Stimulated activated CD8-positive, alpha-beta memory T cell treated with anti-CD3 and anti-CD28 coated beads, Interleukin-15, amount 100 ng/mL, for 48 hours (primary cell): ENCODE results near the gene CITED4.

ENCODE experiments used
- DNase-seq, 2 donors: peaks; one replicate each; pipeline ENCODE4 v3.0.0-alpha.2; 2020; ENCODE audit warnings: low read depth in 2 of 2

Gene CITED4

DNA sequence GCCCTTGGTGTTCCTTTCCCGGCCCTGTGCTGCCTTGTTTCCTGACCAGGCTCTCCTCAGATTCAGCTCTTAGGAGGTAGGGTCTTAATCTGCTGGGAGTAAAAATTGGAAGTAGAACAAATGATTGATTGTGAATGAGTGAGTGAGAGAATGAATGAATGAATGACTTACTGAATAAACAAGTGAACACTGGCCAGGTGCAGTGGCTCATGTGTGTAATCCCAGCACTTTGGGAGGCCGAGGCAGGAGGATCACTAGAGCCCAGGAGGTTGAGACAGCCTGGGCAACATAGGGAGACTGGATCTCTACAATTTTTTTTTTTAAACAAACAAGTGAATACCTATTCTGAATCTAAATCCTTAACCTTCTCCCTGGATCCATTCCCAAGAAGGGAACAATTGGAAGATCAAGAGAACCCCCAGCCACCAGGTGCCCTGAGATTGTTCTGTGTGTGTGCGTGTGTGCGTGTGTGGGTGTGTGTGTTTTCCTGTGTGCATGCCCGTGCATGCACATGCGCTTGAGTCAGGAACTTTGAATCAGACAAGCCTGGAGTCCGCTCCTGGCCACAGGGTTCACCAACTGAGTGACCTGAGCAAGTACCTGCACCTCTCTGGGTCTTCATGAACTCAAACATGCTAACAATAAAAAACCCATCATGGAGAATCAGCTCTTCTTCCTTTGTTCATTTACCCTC is 24.3 kb upstream of the CITED4 start:
- DNase-seq = no peak

DNA sequence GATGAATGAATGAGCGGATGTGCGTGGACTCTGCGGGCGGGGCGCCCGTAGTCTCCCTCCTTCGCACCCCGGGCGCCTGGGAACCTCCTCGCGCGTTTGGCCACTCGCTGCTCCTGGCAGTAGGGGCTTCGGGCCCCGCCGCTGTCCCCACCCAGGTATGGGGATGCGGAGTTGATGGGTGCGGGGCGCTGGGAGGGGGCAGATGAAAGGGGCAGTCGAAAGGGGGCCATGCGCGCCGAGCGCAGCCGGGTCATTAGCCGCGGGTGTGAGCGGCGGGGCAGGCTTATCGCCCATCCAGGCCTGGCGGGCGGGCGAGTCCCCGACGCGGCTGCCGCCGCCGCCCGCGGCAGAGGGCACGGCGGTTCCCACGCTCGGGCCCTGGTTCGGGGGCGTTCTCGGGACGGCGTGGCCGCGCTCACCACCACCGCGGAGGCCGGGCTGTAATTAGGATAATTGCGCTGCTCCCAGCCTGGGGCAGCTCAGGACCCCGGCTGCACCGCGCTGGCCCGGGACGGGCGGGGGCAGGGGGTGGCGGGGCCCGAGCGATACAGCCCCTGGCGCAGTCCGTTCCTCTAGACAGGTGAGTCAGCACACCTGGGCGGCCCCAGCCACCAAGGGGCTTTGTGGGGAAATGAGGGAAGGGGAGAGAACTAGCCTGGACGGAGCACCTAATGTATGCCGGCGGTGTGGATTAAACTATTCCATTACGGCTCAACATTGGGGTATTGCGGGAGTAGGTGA is 22.1 kb upstream of the CITED4 start:
- no peak for DNase-seq

DNA sequence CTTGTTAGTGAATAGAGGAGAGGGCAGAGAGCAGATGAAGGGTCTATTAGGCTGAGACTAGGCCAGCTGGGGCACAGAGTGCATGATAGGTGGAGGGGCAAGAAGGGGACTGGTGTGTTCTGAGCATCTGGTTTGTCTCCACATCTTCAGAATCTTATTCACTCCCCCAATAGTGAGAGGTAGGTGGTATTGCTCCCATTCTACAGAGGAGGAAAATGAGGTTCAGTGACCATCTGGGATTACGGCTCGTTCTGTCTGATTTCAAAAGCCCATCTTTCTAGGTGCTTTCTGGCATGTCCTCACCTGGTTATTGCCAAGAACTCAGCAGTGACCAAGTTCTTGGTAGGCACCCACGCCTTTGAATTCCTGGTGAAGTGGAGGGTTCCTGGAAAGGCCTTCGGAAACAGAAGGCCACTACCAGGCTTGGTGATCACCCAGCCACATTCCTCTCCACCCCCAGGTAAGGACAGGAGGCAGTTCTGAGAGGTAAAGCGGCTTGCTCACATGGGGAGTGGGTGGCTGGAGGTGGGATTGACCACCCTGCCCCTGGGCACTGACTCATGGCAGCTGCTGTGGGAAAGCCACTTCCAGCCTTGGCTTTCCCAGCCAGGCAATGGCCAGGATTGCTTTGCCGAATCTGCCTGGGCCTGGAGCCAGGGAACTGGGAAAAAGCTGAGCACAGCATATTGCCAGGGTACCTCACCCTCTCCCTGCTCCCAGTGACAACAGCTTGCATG is 18.8 kb upstream of the CITED4 start:
- no peak for DNase-seq

DNA sequence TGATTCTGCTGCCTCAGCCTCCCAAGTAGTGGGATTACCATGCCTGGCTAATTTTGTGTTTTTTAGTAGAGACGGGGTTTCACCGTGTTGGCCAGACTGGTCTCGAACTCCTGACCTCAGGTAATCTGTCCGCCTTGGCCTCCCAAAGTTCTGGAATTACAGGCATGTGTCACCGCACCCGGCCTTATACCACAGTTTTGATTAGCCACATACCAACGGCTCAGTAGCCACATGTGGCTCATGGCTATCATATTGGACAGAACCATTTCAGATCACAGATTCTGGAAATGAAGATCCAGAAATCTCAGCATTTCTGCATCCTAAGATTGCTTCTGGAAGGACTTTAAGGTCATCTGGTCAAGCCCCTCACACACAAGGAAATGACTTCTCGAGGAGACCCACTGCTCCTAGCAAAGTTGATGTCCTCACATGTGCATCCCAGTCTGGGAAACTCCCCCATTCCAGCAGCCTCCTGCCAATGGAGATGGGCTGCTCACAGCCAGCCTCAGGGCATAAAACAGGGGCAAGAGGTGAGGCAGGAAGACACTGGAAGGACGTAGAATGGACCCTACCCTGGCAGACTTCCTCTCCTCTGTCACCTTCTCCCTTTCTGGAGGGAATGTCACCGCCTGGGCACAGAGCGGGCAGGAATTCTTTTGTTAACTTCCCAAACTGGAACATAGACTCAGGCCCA is 17.5 kb upstream of the CITED4 start:
- DNase-seq = no peak

DNA sequence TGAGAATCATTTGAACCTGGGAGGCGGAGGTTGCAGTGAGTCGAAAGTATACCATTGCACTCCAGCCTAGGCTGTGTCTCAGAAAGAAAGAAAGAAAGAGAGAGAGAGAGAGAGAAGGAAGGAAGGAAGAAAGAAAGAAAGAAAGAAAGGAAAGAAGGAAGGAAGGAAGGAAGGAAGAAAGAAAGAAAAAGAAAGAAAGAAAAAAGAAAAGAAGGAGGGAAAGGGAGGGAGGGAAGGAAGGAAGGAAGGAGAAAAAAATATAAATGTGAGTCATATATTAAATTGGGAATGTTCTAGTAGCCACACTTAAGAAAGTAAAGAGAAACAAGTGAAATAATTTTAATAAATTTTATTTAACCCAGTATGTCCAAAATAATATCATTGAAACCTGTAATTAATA is 16.7 kb upstream of the CITED4 start:
- no peak for DNase-seq

DNA sequence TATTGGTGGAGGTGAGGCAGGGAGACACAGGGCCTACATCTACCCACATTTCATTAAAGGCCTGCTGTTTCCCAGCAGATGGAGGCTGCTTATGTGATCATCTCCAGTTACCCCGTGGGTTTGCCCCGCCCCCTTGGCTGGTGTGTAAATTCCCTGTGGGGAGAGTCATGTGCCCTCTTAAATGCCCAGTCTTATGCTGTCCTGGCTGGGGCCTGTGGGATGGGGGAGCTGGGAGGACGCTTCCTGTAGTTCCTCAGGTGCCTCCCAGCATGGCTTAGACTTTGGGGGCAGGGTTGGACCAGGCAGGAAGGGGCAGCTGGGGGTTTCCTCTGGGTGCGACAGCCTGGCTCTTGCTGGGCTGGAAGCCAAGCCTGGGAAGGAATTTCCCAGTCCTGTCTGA is 15.5 kb upstream of the CITED4 start:
- DNase-seq = no peak

DNA sequence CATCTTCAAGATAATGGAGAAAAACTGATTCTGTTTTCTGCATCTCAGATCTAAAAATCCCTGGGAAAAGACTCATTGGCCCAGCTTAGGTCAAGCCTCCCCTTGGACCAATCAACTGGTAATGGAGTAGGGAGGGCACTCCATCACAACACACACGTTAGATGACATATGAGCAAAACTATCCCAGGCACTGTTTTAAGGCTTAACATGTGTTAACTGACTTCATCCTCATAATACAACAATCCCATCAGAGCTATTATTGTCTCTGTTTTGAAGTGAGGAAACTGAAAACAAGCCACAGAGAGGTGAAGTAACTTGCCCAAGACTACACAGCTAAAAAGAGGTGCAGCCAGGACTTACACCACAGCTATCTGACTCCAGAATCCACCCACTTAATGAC is 14.7 kb upstream of the CITED4 start:
- DNase-seq = no peak

DNA sequence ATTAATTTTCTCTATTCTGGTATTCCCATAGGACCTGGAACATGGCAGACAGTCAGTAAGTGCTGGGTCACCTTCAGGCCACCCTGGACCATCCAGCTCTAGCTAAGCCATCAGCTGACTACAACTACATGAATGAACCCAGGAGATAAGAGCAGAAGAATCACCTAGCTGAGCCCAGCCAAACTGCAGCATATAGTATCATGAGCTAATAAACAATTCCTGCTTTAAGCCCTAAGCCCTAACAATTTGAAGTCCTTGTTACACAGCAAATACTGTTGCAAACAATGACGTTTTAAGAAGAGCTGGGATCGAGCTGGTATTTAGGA is 14.2 kb upstream of the CITED4 start:
- no peak for DNase-seq

DNA sequence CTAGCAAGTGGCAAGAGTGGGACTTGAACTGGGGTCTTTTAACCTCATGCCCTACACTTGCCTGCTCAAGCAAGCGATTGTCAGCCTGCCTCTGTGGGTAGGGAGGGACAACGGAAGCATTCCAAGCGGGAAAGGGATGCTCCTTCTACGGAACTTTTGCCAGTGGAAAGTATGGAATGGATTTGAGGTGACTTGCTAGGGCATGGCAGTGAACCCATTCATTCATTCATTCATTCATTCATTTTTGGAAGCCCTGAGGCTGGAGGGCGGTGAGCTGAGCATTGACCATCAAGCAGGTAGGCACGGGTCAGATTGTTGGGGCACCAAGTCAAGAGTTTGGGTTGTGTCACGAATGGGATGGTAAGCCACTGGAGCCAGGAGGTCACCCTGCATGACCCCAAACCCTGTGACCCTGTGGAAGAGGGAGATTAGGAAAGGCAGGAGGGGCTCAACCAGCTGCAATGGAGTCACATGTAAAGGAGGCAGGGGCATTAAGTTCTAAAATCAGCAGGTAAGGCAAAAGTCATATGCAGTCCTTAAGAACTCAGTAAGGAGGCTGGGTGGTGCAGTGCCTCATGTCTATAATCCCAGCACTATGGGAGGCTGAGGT is 11.8 kb upstream of the CITED4 start:
- DNase-seq = no peak

DNA sequence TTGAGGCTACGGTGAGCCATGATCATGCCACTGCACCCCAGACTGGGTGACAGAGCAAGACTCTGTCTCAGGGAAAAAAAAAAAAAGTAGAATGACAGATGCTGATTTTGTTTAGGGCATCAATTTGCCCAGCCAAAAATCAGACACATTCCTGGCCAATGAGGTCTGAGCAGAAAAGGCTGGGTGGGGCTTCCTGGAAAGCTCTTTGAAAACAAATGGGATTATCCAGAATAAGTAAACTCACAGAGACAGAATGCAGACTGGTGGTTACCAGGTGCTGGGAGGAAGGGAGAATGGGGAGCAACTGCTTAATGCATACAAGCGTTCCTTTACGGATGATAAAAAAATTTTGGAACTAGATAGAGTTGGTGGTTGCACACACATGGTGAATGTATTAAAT is 10.1 kb upstream of the CITED4 start:
- DNase-seq = no peak

DNA sequence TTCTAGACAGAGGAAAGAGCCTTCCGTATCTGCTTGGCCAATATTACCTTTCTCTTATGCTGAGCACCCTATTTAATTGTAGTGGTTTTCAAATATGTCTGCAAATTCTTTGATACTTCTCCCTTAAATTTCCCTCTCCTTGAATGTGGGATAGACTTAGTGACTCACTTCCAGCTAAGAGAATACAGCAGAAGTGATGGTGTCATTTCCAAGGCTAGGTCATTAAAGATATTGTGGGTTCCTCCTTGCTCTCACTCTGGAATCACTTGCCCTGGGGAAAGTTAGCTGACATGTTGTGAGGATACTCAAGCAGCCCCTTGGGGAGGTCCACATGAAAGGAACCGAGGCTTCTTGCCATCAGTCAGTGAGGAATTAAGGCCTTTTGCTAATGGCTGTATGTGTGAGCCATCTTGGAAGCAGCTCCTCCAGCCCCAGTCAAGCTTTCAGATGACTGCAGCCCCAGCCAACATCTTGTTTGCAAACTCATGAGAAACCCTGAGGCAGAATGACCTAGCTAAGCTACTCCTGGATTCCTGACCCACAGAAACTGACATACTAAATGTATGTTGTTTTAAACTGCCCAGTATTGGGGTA is 8.1 kb upstream of the CITED4 start:
- no peak for DNase-seq

DNA sequence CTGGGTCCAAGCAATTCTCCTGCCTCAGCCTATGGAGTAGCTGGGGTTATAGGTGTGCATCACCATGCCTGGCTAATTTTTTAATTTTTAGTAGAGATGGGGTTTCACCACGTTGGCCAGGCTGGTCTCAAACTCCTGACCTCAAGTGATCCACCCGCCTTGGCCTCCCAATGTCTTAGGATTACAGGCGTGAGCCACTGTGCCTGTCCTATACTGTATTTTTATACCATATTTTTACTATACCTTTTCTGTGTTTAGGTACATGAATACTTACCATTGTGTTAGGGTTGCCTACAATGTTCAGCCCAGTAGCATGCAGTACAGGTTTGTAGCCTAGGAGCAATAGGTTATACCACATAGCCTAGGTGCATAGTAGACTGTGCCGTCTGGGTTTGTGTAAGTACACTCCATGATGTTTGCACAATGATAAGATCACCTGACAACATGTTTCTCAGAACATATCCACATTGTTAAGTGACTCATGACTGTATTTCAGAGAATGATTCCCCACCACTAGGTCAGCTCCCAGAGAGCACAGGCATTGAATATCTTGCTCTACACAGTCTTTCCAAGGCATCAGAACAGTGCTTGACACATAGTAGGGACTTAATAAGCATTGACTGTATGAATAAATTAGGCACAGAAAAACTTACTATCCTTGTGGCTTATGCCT is 6.0 kb upstream of the CITED4 start:
- no peak for DNase-seq

DNA sequence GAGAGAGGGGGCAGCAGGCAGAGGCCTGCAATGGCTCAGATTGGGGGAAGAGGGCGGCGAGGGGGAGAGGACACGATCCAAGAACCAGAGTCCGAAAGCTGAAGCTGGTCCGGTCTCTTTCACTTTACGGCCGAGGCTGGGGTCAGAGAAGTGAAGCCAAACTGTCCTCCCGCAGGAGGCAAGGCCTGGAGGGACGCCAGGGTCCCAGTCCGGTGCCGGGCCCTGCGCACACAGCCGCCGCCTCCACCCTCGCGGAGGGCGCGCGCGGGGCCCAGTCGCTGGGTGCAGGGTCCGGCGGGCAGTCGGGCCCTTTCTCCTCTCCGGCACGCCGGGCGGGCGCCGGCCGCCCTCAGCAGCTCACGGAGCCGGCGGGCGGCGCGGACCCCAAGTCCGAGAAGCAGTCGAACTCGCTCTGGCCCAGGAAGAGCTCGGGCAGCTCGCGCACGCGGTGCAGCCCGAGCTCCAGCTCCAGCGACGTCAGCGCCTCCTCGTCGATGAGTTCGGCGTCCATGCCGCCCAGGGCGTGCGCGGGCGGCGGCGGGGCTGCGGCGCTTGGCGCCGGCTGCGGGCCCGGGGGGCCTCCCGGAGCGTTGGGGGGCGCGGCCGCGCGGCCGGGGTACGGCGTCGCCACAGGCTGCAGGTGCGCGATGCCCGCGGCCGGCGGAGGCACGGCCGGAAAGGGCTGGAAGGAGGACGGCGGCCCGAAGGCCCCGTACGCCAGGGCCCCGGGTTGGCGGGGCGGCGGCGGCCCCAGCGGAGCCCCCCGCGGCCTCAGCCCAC is 749 bp downstream of the CITED4 start:
- no peak for DNase-seq

DNA sequence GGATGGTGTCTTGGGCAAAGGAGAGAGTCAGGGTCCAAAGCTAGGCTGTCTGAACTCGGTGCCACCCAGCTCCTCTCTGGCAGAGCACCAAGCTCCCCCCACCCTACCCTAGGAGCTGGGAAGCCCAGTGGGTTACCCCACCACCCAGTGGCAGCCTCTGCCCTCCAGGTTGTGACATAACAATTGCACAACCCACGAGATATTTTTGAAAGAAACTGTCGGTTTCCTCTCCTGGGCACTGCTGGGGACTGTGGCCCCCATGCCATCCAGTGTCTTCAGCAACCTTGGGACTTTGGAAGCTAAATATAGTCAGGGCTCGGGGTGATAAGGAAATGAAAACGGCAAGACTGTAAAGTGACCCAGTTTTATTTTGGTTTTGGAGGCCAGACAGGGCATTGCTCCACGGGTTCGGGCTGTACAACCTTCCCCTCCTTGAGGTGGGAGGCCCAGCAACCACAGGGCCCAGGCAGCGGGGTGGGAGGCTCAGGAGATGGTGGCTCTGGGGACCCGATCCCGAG is 1.4 kb downstream of the CITED4 start:
- no peak for DNase-seq

DNA sequence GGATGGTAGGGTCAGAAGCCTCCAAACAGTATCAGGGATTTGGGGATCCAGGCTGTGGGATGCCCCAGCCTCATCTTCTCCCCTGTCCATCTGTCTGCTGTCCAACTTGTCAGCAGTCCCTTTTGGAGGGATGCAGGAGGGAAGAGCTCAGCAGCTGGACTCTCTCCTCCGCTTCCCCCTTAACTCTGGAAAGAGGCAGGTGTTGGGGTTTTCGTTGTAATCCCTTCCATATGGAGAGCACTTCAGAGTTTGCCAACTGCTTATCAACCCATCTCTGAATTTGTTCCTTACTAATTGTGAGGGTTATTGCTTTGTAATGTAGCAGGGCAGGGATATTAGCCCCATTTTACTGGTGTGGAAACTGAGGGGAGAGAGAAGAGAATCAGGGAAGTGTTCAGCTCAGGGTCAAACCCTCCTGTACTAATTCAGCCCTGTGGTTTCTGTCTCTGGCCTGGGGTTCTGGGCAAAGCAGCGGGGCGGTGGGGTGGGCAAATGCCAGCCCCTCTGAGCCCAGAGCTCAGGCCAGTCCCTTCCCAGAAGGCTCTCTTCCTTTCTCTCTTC is 3.2 kb downstream of the CITED4 start:
- DNase-seq = no peak

DNA sequence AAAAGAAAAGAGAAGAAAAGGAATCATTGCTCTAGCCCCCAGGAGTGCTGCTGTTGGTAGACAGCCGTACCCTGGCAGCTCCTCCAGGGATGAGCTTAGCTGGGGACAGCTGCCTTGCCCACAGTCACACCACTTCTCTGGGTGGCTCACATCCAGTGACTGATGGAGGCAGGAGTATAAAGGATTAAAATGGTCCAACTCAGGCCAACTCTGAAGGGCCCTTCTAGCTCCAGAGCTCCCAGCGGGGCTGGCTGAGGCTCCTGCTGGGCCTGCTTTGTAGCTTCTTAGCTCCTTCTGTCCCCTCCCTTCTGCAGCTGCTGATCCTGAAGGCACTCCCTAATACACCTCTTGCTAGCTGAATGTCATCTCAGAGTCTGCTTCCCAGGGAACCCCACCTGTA is 4.4 kb downstream of the CITED4 start:
- DNase-seq = no peak

DNA sequence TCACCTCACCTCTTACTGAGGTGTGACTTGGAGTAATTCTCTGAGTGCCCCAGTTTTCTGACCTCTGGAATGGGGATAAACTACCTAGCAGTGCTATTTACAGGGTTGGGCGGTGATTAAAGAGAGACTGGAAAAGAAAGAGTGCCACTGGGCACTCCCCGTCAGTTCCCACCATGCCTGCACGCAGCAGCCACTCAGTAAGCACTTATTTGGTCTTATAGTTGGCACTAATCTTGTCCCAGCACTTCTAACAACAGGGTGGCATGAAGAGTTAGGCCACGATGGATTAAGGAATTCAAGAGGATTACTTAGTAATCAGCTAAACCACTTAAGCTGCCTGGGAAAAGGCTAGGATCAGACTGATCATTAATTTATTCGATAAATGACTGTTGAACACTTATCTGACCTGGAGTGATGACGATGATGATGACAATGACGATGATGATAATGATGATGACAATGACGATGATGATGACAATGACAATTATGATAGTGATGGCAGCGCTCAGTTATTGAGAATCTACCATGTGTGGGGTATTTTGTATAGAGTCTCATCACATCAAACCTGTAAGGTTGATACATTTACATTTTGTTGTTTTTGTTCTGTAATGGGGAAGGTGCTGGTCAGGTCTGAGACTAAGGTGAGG is 5.4 kb downstream of the CITED4 start:
- no peak for DNase-seq

DNA sequence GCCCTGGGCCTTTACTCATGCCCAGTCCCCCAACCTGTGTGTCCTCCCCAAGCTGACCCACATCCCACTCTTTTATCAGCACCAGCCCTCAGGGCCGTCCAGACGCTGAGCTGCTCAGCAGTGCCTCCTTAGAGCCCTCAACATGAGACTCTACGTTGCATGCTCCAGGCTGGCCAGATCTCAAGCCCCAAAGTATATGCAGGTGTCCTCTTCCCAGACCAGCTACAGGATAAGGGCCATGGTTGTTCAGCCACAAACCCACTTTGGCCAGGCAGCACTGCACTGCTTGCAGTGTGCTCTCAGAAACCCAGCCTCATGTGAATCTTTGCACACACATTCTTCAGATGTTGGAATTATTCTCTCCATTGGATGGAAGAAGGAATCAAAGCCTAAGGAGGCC is 6.0 kb downstream of the CITED4 start:
- no peak for DNase-seq

DNA sequence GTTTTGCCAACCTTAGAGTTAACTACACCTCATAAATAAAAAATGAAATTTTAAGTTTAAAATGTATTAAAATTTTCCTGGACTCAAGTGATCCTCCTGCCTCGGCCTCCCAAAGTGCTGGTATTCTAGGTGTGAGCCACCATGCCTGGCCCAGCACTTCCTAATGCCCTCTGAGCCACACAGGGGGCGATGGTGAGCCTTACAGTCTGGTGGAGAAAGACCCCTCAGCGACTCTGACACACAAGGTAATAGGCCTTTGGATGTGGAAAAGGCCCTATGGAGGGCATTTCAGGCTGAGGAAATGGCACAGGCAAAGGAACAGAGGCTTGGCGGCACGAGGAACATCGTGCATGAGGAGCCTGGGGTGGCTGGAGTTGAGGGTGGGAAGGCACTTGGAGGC is 6.7 kb downstream of the CITED4 start:
- DNase-seq = no peak

DNA sequence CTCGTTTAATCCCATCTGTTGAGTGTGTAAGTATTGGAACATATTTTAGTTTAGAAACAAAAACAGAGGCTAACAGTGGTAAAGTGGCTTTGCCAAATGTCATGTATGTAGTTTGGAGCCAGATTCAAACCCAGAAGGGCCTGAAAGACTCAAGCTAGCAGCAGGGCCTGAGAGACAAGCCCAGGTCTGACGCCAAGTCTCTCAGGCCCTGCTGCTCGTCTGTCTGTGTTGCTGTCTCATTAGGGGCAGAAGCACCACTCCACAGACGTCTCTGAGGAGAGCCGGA is 8.3 kb downstream of the CITED4 start:
- DNase-seq = no peak
